K562 (cell line): ENCODE data around the gene ATXN7L1. TPM values are rescaled to one million over a fixed set of nuclear protein-coding genes. Genes with fewer than 3 reads are reported as not detected.

Experiments
- ATAC-seq: fragments of 200-7000 bp; cut with Tn5 transposase; 3 replicates; pipeline ENCODE4 v1.9.1; 2020; ENCODE audit warnings: moderate library complexity
- BruUV-seq: library from RNA; stranded (reverse); fragments of 400-500 nt; replicated peaks from 2 replicates; lab custom pipeline; 2021; lab: Mats Ljungman, UMichigan
- CTCF ChIA-PET: fragments of 300-600 bp; formaldehyde crosslinking; extraction: SDS; loops from one replicate; lab custom pipeline; 2021; ENCODE audit warnings: low intra/inter-chr PET ratio; lab: Yijun Ruan, JAX
- POLR2A ChIA-PET: fragments of 300-600, 350-650 bp; sonication (Branson Sonifier 250); formaldehyde crosslinking; extraction: SDS; loops from one replicate; lab custom pipeline; 2021; ENCODE audit warnings: antibody characterized with exemption, inconsistent platforms; lab: Yijun Ruan, JAX
- DNase-seq, 4 experiments: peaks; one replicate each; pipeline versions ENCODE4 v3.0.0 to v3.0.0-alpha.2; 2011 to 2018; ENCODE audit warnings: low spot score in 3 of 4, mixed read lengths in 3 of 4; ENCODE audit errors: extremely low read depth in 1 of 4
- FAIRE-seq: peaks from 2 replicates; lab custom pipeline; 2011; peaks lifted over from hg19 to GRCh38; lab: Jason Lieb, UNC
- H2AFZ ChIP-seq: 2 replicates; pipeline ENCODE4 v1.6.0; 2011; ENCODE audit warnings: low read depth, low read length, control low read depth, inconsistent platforms
- H3K27ac ChIP-seq: fragments of 200-600 bp; 3 replicates; pipeline ENCODE4 v1.8.0; 2011; ENCODE audit warnings: low read depth, mild to moderate bottlenecking, control low read depth, inconsistent platforms, low read length, moderate library complexity, mixed read lengths; ENCODE audit errors: extremely low read depth
- H3K27me3 ChIP-seq, 2 experiments: fragments of 300-600 bp in 1 of 2; 2 replicates in 1 of 2; 3 replicates in 1 of 2; pipeline versions ENCODE4 v1.6.0 to v1.8.0; 2011; ENCODE audit warnings: inconsistent platforms in 2 of 2, low read length in 2 of 2, mild to moderate bottlenecking in 1 of 2, mixed read lengths in 1 of 2, moderate library complexity in 1 of 2; ENCODE audit not compliant: control insufficient read depth in 2 of 2, insufficient read depth in 2 of 2
- H3K36me3 ChIP-seq: fragments of 300-600 bp; 3 replicates; pipeline ENCODE4 v1.8.0; 2011; ENCODE audit warnings: mild to moderate bottlenecking, low read length, inconsistent platforms; ENCODE audit not compliant: control insufficient read depth, insufficient read depth
- H3K4me1 ChIP-seq, 2 experiments: fragments of 200-600 bp in 1 of 2; replicated peaks in 1 of 2; 2 replicates in 1 of 2; 3 replicates in 1 of 2; pipeline versions ENCODE4 v1.5.1 to v1.8.0; 2011; ENCODE audit warnings: inconsistent platforms in 2 of 2, low read length in 2 of 2, mild to moderate bottlenecking in 1 of 2, mixed read lengths in 1 of 2, moderate library complexity in 1 of 2; ENCODE audit not compliant: control insufficient read depth in 2 of 2, insufficient read depth in 2 of 2
- H3K4me2 ChIP-seq: 2 replicates; pipeline ENCODE4 v1.6.1; 2011; ENCODE audit warnings: low read length, control low read depth, inconsistent platforms, mixed read lengths; ENCODE audit not compliant: insufficient read depth
- H3K4me3 ChIP-seq: fragments of 200-600 bp; sonication (generic), shearing (Covaris generic); 2 replicates; pipeline ENCODE4 v1.5.1; 2016; ENCODE audit warnings: control low read depth, inconsistent platforms
- H3K79me2 ChIP-seq: fragments of 200-600 bp; 3 replicates; pipeline ENCODE4 v1.8.0; 2011; ENCODE audit warnings: low read length, inconsistent platforms; ENCODE audit not compliant: control insufficient read depth, insufficient read depth
- H3K9ac ChIP-seq, 2 experiments: 2 replicates each; pipeline versions ENCODE4 v1.6.0 to v1.6.1; 2011; ENCODE audit warnings: low read depth in 2 of 2, low read length in 2 of 2, control low read depth in 1 of 2, inconsistent platforms in 1 of 2, mild to moderate bottlenecking in 1 of 2, mixed read lengths in 1 of 2; ENCODE audit not compliant: insufficient read depth in 1 of 2
- H3K9me1 ChIP-seq: one replicate; pipeline ENCODE4 v1.6.0; 2011; ENCODE audit warnings: inconsistent platforms, mild to moderate bottlenecking, low read length, moderate library complexity; ENCODE audit not compliant: control insufficient read depth, insufficient read depth
- H3K9me3 ChIP-seq: replicated peaks from 2 replicates; pipeline ENCODE4 v1.5.1; 2011; ENCODE audit warnings: low read depth, low read length, inconsistent platforms; ENCODE audit not compliant: control insufficient read depth, insufficient read depth
- H4K20me1 ChIP-seq: replicated peaks from 2 replicates; pipeline ENCODE4 v1.6.1; 2011; ENCODE audit warnings: low read length, inconsistent platforms, mixed read lengths; ENCODE audit not compliant: control insufficient read depth, insufficient read depth
- AFF4 ChIP-seq: sonication (generic); formaldehyde crosslinking; IDR thresholded peaks from 2 replicates; pipeline ENCODE4 v1.8.0; 2023; ENCODE audit warnings: mild to moderate bottlenecking, missing genetic modification reagents
- CHAMP1 ChIP-seq: fragments of 450-650 bp; IDR thresholded peaks from 2 replicates; pipeline ENCODE4 v1.6.1; 2016; ENCODE audit warnings: mild to moderate bottlenecking
- CLOCK ChIP-seq: fragments of 250-450 bp; sonication (Bioruptor Pico); IDR thresholded peaks from 2 replicates; pipeline ENCODE4 v1.4.0; 2020; ENCODE audit warnings: mild to moderate bottlenecking, moderate library complexity, borderline replicate concordance
- MYBL2 ChIP-seq, 2 experiments: fragments of 450-650 bp in 1 of 2; sonication (generic) in 1 of 2; formaldehyde crosslinking in 1 of 2; IDR thresholded peaks; 2 replicates each; pipeline versions ENCODE4 v1.6.1 to v1.8.1; 2017 to 2022; ENCODE audit warnings: borderline replicate concordance in 1 of 2, inconsistent platforms in 1 of 2, low read depth in 1 of 2, mild to moderate bottlenecking in 1 of 2, missing genetic modification reagents in 1 of 2, moderate library complexity in 1 of 2
- NBN ChIP-seq: fragments of 450-650 bp; IDR thresholded peaks from 2 replicates; pipeline ENCODE4 v1.6.1; 2016; ENCODE audit warnings: low read depth, mild to moderate bottlenecking
- SETDB1 ChIP-seq: IDR thresholded peaks from one replicate; pipeline ENCODE4 v1.6.1; 2012; ENCODE audit warnings: low read length, control low read depth, inconsistent platforms
- SMAD3 ChIP-seq: fragments of 450-650 bp; formaldehyde crosslinking; conservative IDR thresholded peaks from 2 replicates; pipeline ENCODE4 v1.4.0; 2020; ENCODE audit warnings: mild to moderate bottlenecking
- SP1 ChIP-seq: sonication (generic); formaldehyde crosslinking; IDR thresholded peaks from 2 replicates; pipeline ENCODE4 v1.8.1; 2022; ENCODE audit warnings: mild to moderate bottlenecking, missing genetic modification reagents
- TCF7 ChIP-seq: sonication (generic); IDR thresholded peaks from 2 replicates; pipeline ENCODE4 v1.6.1; 2016; ENCODE audit warnings: antibody characterized with exemption, borderline replicate concordance
- TCF7L2 ChIP-seq: fragments of 150-350 bp; IDR thresholded peaks from 2 replicates; pipeline ENCODE4 v1.6.1; 2016; ENCODE audit warnings: low read depth, mild to moderate bottlenecking, low read length, moderate library complexity
- ZNF12 ChIP-seq: sonication (generic); formaldehyde crosslinking; IDR thresholded peaks from 2 replicates; pipeline ENCODE4 v1.4.0; 2020; ENCODE audit warnings: mild to moderate bottlenecking, missing genetic modification reagents
- ZNF584 ChIP-seq: fragments of 200-800 bp; sonication (Bioruptor generic); IDR thresholded peaks from 2 replicates; pipeline ENCODE4 v1.6.1; 2016; ENCODE audit warnings: low read depth, mild to moderate bottlenecking, missing genetic modification characterization, missing compliant biosample characterization
- WGBS: fragments of 100-300 bp; shearing (Covaris generic); methylation state at CpG from one replicate; pipeline ENCODE4 v1.1.6; 2016; ENCODE audit warnings: low coverage, mixed read lengths; ENCODE audit not compliant: insufficient coverage; ENCODE audit errors: missing lambda C conversion rate; 5-methylcytosine and 5-hydroxymethylcytosine counted together
- in situ Hi-C: fragments of 300-500 bp; cut with MboI; formaldehyde crosslinking; loops from 4 replicates; pipeline ENCODE4 v1.15.0; 2018; ENCODE audit warnings: inconsistent platforms, mixed read lengths
- intact Hi-C: fragments of 100-400 bp; cut with micrococcal nuclease; formaldehyde crosslinking; loops from 2 replicates; pipeline ENCODE4 v1.14.2; 2022
- polyA plus RNA-seq, 8 experiments: library from polyadenylated mRNA; depleted of rRNA in 4 of 8; stranded (reverse) in 5 of 8; unstranded in 3 of 8; fragments of >200 nt; fragmentation: Nextera tagmentation in 2 of 8; fragmentation: Illumina TruSeq in 1 of 8; extraction: Ambion mirVana in 2 of 8; extraction: Trizol in 1 of 8; gene quantifications; 2 replicates each; pipeline versions ENCODE4 v1.2.1 to v1.2.3, GENCODE V29; 2011 to 2014; ENCODE audit warnings: inconsistent platforms in 1 of 8, missing spikeins in 1 of 8
- total RNA-seq, 7 experiments: library from RNA; depleted of rRNA in 6 of 7; stranded (reverse); fragments of >200 nt in 6 of 7; fragmentation: Illumina TruSeq in 2 of 7; extraction: Trizol in 2 of 7; gene quantifications; 2 replicates each; pipeline versions ENCODE4 v1.2.1 to v1.2.3, GENCODE V29; 2011 to 2021; ENCODE audit warnings: low replicate concordance in 1 of 7

Gene ATXN7L1
- total and polyA plus RNA-seq, 9 of the 15 experiments (the other 6 are each of a cell fraction or from before 2014, with no cell fraction given) = 6.6 to 13.7 (median 10.7) TPM

GRCh38 chr7:105703207-105703930 is 173.0 kb downstream of the ATXN7L1 start:
- H3K27me3 ChIP-seq = 0 out of 5 replicates have a peak, but pooled peaks cover 0 to 5% of the 10 kb centered on the region in 2 experiments
- no peak for DNase-seq
- CTCF ChIA-PET = no interaction called here
- in situ Hi-C loops (no loop called here), intact Hi-C loops (no loop called here)
- H3K9me3 ChIP-seq = no peaks in the 10 kb centered on the region
- no peaks in the 10 kb centered on the region for H3K36me3 ChIP-seq
- WGBS = 43% methylated on average over 10 of the region's 10 CpGs
- H3K79me2 ChIP-seq = no peaks in the 10 kb centered on the region
- POLR2A ChIA-PET = interaction anchor here (0.7 kb wide), 1 partner anchor 39 kb away, joined by 3 read pairs; no protein-coding TSS in a partner anchor
- H3K4me1 ChIP-seq = no peaks in the 10 kb centered on the region
- no TSS peak for BruUV-seq
- no peak overlapping the region for H3K9ac ChIP-seq
- no peak for TF ChIP-seq TCF7L2
- TF ChIP-seq CLOCK (CRISPR knock-in tag) = no peak
- TF ChIP-seq SETDB1 = no peak
- TF ChIP-seq MYBL2 (IDR thresholded peaks at IDR 0.05; ENCODE audit: low read depth) = no peak
- no peak for TF ChIP-seq MYBL2 (CRISPR knock-in tag; IDR thresholded peaks at IDR 0.05; ENCODE audit: borderline replicate concordance)
- TF ChIP-seq SMAD3 = no peak
- TF ChIP-seq SP1 (CRISPR knock-in tag) = no peak
- TF ChIP-seq CHAMP1 = no peak
- no peak for TF ChIP-seq ZNF584 (CRISPR knock-in tag)
- TF ChIP-seq TCF7 = no peak
- no peak for TF ChIP-seq AFF4 (CRISPR knock-in tag)
- TF ChIP-seq NBN = no peak
- TF ChIP-seq ZNF12 = no peak
- H3K4me2 ChIP-seq = no peak overlapping the region
- FAIRE-seq = no peak
- no peak for ATAC-seq
- no peak overlapping the region for H3K4me3 ChIP-seq
- H3K27ac ChIP-seq = no peak overlapping the region
- H2AFZ ChIP-seq = no peak overlapping the region
- H3K9me1 ChIP-seq = no peaks in the 10 kb centered on the region
- no peaks in the 10 kb centered on the region for H4K20me1 ChIP-seq
